ENCODE data around the gene CYP2A6. TPM values are rescaled to one million over a fixed set of nuclear protein-coding genes. Genes with fewer than 3 reads are reported as not detected.

The CYP2A6 gene
- total RNA-seq, 1 experiment from 2014 or later = not detected

DNA sequence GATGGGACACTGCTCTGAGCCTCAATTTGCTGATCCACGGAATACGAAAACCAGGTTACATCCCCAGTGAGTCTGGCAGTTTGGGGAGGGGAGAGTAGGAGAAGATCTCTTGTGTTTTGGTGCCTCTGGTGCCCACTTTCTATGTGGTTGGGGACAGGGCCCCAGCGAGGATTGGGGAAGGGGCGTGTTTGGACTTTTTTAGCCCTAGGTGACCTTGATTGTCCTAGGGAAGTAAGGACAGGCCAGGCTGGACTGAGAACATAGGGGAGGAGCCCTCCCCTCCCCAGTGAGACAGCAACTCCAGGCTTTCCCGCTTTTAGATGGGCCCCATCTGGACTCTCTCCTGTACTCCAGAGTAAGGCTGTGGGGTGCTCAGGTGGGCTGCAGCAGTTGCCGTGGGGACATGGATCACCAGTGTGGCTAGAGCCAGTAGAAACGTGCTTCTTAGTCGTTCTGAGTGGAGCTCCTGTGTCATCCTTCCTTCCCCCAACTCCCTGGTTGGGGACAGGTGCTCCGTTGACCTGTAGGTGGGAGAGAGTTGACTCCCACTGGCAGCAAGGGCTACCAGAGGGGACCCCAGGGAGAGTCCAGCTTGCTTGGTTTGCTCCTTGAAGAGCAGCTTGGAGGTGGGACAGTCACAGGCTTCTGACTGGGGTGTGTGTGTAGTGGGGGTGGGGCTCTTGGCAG lies 46.9 kb downstream of the CYP2A6 start:
- ChIA-PET CTCF (interaction anchor here (0.6 kb wide), 1 partner anchor 455 kb away, joined by 16 read pairs; the partner anchor contains the start of genes C19orf47 and PLD3), POLR2A (ENCODE audit: unreplicated experiment) (interaction anchor here (0.7 kb wide), 2 partner anchors 26 to 320 kb away, joined by 3 read pairs; no protein-coding TSS in a partner anchor)
- Histone ChIP-seq H3K4me2 (0 out of 2 replicates have a peak overlapping the region, but pooled peaks have one; percentile 7), H3K79me2 (ENCODE audit: low read depth) (peaks cover 51% of the 10 kb centered on the region), H3K9me3 (ENCODE audit: insufficient read depth, low read depth) (no peaks in the 10 kb centered on the region), H3K27me3 (ENCODE audit: insufficient read depth, low read depth) (no peaks in the 10 kb centered on the region), H2AFZ (no peak overlapping the region), H3K4me1 (replicated peaks; ENCODE audit: insufficient read depth) (peaks cover 32% of the 10 kb centered on the region), H3K36me3 (ENCODE audit: low read depth) (peaks cover 7% of the 10 kb centered on the region), H3F3A (ENCODE audit: insufficient read depth, low read depth) (no peaks in the 10 kb centered on the region), H4K20me1 (ENCODE audit: insufficient read depth) (peaks cover 49% of the 10 kb centered on the region), H3K27ac (no peak overlapping the region), H3K4me3 (no peak overlapping the region), H3K9me2 (ENCODE audit: insufficient read depth) (no peaks in the 10 kb centered on the region)
- TF ChIP-seq, protein P1, sequence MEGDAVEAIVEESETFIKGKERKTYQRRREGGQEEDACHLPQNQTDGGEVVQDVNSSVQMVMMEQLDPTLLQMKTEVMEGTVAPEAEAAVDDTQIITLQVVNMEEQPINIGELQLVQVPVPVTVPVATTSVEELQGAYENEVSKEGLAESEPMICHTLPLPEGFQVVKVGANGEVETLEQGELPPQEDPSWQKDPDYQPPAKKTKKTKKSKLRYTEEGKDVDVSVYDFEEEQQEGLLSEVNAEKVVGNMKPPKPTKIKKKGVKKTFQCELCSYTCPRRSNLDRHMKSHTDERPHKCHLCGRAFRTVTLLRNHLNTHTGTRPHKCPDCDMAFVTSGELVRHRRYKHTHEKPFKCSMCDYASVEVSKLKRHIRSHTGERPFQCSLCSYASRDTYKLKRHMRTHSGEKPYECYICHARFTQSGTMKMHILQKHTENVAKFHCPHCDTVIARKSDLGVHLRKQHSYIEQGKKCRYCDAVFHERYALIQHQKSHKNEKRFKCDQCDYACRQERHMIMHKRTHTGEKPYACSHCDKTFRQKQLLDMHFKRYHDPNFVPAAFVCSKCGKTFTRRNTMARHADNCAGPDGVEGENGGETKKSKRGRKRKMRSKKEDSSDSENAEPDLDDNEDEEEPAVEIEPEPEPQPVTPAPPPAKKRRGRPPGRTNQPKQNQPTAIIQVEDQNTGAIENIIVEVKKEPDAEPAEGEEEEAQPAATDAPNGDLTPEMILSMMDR (conservative IDR thresholded peaks at IDR 0.05) = no peak
- no TSS peak for BruUV-seq (replicated peaks)
- no peak for DNase-seq
- intact Hi-C loops (cut with micrococcal nuclease; ENCODE audit: unreplicated experiment) = no loop called here

DNA sequence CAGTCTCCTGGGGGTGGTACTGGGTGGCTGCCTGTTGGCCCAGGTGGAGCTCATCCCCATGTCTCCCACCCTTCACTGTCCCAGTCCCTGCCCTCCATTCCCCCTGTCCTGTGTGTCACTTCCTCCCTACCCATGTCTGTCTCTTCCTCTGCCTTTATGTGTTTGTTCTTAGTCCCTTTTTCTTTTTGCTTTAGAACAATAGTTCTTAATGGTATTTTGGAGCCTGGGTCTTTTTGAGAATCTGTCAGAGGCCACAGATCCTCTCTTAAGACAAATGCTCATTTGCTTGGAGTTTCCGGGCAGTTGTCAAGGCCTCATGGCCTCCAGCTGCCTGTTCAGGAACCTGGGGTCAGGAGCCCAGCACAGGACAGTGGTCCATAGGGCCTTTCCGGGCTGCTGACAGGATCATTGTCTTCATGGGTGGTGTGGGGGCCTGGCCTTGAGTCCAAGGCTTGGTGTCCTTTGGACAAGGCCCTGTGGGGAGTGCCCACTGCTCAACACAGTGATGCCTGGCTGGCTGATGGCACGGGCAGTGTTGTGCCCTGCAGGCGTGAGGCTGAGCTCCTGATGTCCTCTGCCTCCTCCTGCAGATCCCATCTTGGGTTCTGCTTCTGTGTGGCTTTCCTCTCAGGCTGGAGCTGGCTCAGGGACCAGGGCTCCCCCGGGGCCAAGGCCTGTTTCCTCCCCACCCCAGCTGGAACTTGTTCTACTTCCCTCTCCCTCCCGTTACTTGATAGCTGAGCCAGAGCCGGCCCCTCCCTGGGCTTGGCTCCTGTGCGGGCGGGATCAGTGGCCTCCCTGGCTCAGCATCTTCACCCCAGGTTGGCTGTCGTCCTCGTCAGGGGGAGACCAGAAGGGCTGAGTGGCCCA lies 47.7 kb downstream of the CYP2A6 start:
- no peak for TF ChIP-seq EZH2 (IDR thresholded peaks at IDR 0.05; ENCODE audit: low read depth)
- TF ChIP-seq, protein P1 (conservative IDR thresholded peaks at IDR 0.05) = no peak
- Histone ChIP-seq H2AFZ (no peak overlapping the region), H4K20me1 (ENCODE audit: insufficient read depth) (peaks cover 49% of the 10 kb centered on the region), H3K27me3 (ENCODE audit: insufficient read depth, low read depth) (no peaks in the 10 kb centered on the region), H3F3A (ENCODE audit: insufficient read depth, low read depth) (peaks cover 3% of the 10 kb centered on the region; the same call in 1 of the 2 replicates), H3K36me3 (ENCODE audit: low read depth) (peaks cover 7% of the 10 kb centered on the region), H3K4me3 (no peak overlapping the region), H3K27ac (no peak overlapping the region), H3K4me2 (peak overlapping the region; percentile 6; the same call in 1 of the 2 replicates), H3K9me3 (ENCODE audit: insufficient read depth, low read depth) (no peaks in the 10 kb centered on the region), H3K9me2 (ENCODE audit: insufficient read depth) (no peaks in the 10 kb centered on the region), H3K79me2 (ENCODE audit: low read depth) (peaks cover 51% of the 10 kb centered on the region), H3K4me1 (replicated peaks; ENCODE audit: insufficient read depth) (peaks cover 32% of the 10 kb centered on the region)
- ChIA-PET CTCF (no interaction called here), POLR2A (ENCODE audit: unreplicated experiment) (interaction anchor here (0.7 kb wide), 1 partner anchor 52 kb away, joined by 6 read pairs; the partner anchor contains the start of gene SNRPA)
- no peak for DNase-seq
- no TSS peak for BruUV-seq (replicated peaks)
- intact Hi-C loops (cut with micrococcal nuclease; ENCODE audit: unreplicated experiment) = no loop called here

Measured in PC-9 (cell line).